Gastroesophageal sphincter (tissue), 3 donors: ENCODE measurements around the gene RBFOX2.

Experiments used
- CTCF ChIP-seq, 4 experiments: fragments of 200-600 bp in 2 of 4; fragments of 450-650 bp in 2 of 4; sonication (generic) in 1 of 4; IDR thresholded peaks; one replicate each; pipeline ENCODE4 v1.5.1; 2017 to 2019; ENCODE audit warnings: antibody characterized with exemption in 4 of 4, mild to moderate bottlenecking in 2 of 4, moderate library complexity in 2 of 4
- EP300 ChIP-seq: sonication (generic); formaldehyde crosslinking; IDR thresholded peaks from one replicate; pipeline ENCODE4 v1.6.1; 2017; ENCODE audit warnings: antibody characterized with exemption, mild to moderate bottlenecking

GRCh38 chr22:35695202-35695601 lies 333.4 kb downstream of the RBFOX2 start:
- no peak for TF ChIP-seq EP300
- no peak for TF ChIP-seq CTCF (IDR thresholded peaks at IDR 0.05)
